CD4-positive, alpha-beta T cell treated with Interleukin-17A for 4 hours (primary cell): Measurements from ENCODE around the gene MGLL.

ENCODE experiments used
- DNase-seq: peaks from one replicate; pipeline ENCODE4 v3.0.0-alpha.2; 2020; ENCODE audit warnings: mixed read lengths

MGLL gene

GRCh38 chr3:127699416-127700300 lies 122.7 kb downstream of the MGLL start:
- DNase-seq, result no peak

DNA sequence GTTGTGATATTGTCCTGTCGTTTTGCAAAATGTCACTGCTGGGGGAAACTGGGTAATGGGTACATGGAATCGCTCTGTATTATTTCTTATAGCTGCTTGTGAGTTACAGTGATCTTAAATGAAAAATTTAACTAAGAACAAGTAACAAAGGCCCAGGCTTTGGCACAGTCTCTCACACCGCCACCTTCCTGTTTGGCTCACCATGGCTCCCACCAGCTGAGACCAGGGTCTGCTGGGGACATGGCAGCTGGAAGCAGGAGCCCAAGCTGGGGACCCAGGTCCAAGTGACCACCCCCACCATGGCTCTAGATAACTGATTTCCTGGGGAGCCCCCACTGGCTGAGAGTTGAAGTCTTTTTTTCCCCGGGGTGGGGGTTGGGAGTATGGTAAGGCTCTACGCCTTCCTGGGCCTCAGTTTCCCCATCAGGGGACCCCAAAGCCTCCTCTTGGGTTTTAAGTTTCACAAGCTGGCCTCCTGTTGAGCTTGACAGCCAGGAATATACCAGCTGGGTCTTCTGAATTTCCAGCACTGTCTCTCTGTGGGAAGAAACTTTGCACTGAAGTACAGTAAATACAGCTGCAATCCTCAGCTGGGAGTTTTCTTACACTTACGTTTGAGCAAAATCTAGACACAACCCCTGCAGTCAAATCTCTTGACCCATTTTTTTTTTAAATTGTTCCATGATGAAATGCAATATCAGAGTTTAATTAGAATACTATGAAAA lies 123.5 kb downstream of the MGLL start:
- DNase-seq, result no peak

- no peak for DNase-seq
Measured at GRCh38 chr3:127698286-127698685, 124.0 kb downstream of the MGLL start.

DNA sequence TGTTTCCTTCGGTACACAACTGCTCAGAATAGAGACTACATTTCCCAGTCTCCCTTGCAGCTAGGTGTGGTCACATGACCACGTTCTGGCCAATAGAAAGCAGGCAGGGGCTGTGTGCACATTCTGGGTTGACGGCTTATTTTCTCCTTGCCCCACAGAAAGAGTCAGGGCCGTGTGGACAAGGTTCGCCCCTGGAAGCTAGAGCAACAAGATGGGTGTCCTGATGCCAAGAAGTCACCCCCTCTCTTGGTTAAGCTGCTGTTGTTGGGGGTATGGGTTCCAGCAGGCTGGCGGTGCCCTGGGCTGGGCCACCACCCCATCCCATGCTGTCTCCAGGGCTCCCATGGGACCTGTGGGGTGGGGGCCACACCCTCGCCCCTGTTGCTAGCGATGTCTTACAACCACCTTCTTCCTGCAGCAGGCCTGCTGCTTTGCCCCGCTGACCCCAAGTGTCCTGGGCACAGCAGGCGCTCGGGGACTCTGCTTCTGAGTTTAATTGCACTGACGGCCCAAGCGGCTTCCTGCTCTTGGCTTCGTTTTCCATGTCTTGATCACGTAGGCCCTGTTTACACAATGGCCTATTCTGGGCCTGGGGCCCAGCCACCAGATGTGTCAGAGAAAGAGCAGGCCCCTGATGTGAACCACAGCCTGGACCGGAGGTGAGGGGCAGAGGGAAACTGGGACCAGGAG lies 124.6 kb downstream of the MGLL start:
- DNase-seq, result peak; percentile 48

- DNase-seq, result peak; percentile 69
Measured at GRCh38 chr3:127694467-127695215, 127.7 kb downstream of the MGLL start.

GRCh38 chr3:127693336-127693843 lies 128.9 kb downstream of the MGLL start:
- DNase-seq, result no peak

DNA sequence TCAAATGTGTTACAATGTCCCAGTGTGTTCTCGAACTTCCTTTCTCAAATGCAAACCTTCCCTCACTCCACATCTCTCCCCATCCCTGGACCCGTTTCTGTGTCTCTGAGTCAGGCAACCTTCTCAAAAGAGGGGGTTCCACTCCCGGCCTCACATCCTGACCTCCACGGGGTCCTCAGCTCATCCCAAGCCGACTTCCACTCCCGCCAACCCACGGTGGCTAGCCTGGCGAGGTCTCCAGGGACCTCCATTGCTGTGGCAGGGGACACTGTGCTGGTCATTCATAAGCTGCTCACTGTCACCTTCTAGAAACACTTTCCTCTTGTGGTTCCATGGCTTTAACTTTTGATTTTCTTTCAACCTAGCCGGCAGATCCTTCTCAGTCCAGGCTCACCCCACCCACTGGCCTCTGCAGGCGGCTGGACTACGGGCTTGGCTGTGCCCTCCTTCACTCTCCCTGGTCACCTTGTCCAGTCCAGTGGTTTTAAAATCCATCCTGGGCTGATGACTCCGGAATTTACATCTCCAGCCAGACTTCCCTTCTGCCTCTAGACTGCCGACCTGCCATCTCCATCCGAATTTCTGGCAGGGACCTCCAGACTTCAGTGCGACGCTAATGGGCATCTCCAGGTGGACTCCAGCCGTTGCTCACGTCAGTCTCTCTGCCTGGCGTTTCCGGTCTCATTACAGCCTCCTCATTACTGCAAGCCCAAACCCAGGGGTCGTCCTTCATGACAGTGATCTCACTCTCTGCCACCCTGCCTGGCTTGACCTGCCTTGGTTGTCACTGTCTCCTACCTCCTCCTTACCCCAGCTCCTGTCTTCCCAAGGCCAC lies 129.6 kb downstream of the MGLL start:
- no peak for DNase-seq

DNA sequence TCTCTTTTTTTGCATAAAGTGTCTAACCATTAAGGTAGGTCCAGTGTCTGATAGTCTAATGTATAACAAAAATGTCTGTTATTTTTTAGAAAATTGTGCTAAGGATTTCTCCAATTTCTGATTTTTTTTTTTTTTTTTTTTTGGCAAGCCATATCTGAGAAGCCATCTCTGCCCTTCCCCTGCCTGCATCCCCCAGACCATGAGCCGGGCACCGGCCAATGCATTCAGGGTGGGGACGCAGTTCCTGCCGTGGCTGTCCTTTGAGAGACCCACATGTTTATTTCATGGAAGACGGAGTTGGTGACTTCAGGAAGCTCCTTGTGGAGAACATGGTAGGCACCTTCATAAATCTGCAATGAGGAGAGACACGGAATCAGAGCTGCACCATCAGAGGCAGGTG lies 130.3 kb downstream of the MGLL start:
- DNase-seq, result no peak

GRCh38 chr3:127691489-127691888 lies 130.8 kb downstream of the MGLL start:
- no peak for DNase-seq

GRCh38 chr3:127690823-127691452 lies 131.4 kb downstream of the MGLL start:
- DNase-seq, result no peak

- DNase-seq, result no peak
Measured at GRCh38 chr3:127690106-127690505, 132.2 kb downstream of the MGLL start.

GRCh38 chr3:127689266-127689860 lies 133.0 kb downstream of the MGLL start:
- DNase-seq, result no peak

GRCh38 chr3:127688416-127689265 lies 133.7 kb downstream of the MGLL start:
- DNase-seq, result no peak

GRCh38 chr3:127688022-127688415 lies 134.3 kb downstream of the MGLL start:
- DNase-seq, result no peak

DNA sequence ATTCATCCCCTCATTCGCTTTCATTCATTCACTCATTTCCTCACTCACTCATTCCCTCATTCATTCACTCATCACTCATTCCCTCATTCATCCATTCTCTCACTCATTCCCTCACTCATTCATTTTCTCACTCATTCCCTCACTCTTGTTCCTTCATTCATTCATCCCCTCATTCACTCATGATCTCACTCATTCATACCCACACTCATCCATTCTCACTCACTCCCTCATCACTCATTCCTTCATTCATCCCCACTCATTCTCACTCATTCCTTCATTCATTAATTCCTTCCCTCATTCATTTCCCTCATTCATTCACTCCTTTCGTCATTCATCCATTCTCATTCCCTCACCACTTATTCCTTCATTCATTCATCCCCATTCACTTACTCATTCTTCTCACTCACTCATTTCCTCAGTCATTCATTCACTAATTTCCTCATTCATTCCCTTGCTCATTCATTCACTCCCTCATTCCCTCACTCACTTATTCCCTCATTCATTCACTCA lies 135.0 kb downstream of the MGLL start:
- DNase-seq, result no peak

DNA sequence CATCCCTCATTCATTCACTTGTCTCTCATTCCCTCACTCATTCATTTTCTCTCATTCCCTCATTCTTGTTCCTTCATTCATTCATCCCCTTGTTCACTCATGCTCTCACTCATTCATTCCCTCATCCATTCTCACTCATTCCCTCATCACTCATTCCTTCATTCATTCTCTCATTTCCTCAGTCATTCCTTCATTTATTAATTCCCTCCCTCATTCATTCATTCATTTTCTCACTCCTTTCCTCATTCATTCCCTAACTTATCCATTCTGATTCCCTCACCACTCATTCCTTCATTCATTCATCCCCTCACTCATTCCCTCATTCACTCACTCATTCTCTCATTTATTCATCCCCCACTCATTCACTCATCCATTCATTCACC lies 135.8 kb downstream of the MGLL start:
- DNase-seq, result no peak

- no peak for DNase-seq
Measured at GRCh38 chr3:127685708-127686511, 136.4 kb downstream of the MGLL start.

- DNase-seq, result no peak
Measured at GRCh38 chr3:127684871-127685707, 137.2 kb downstream of the MGLL start.
